H9 (cell line): ENCODE data around the gene ACAD10. TPM values are rescaled to one million over a fixed set of nuclear protein-coding genes. Genes with fewer than 3 reads are reported as not detected.

ENCODE experiments used
- DNase-seq: peaks from one replicate; pipeline ENCODE4 v3.0.0-alpha.2; 2017
- H2AFZ ChIP-seq: one replicate; pipeline ENCODE4 v1.6.1; 2013; ENCODE audit warnings: mild to moderate bottlenecking, low read length, control low read depth, moderate library complexity
- H2AK5ac ChIP-seq: 2 replicates; pipeline ENCODE4 v1.6.1; 2013; ENCODE audit warnings: low read length, control low read depth, mixed read lengths; ENCODE audit not compliant: insufficient read length
- H2BK120ac ChIP-seq: one replicate; pipeline ENCODE4 v1.6.1; 2013; ENCODE audit warnings: low read depth, mild to moderate bottlenecking, low read length, control low read depth, inconsistent platforms; ENCODE audit not compliant: poor library complexity, severe bottlenecking
- H2BK12ac ChIP-seq: 2 replicates; pipeline ENCODE4 v1.6.1; 2013; ENCODE audit warnings: low read length, control low read depth, mixed read lengths, low read depth; ENCODE audit not compliant: insufficient read length
- H2BK15ac ChIP-seq: 2 replicates; pipeline ENCODE4 v1.6.1; 2013; ENCODE audit warnings: low read depth, low read length, control low read depth
- H2BK20ac ChIP-seq: one replicate; pipeline ENCODE4 v1.6.1; 2013; ENCODE audit warnings: low read depth, mild to moderate bottlenecking, low read length, control low read depth, inconsistent platforms; ENCODE audit not compliant: poor library complexity, severe bottlenecking
- H2BK5ac ChIP-seq: 2 replicates; pipeline ENCODE4 v1.6.1; 2013; ENCODE audit warnings: low read length, control low read depth, mixed read lengths; ENCODE audit not compliant: insufficient read length
- H3K14ac ChIP-seq: 2 replicates; pipeline ENCODE4 v1.6.1; 2013; ENCODE audit warnings: low read length, control low read depth; ENCODE audit not compliant: insufficient read depth
- H3K18ac ChIP-seq: 2 replicates; pipeline ENCODE4 v1.6.1; 2013; ENCODE audit warnings: low read depth, mild to moderate bottlenecking, mixed read lengths, low read length, control low read depth; ENCODE audit not compliant: insufficient read length
- H3K23ac ChIP-seq: 2 replicates; pipeline ENCODE4 v1.6.1; 2013; ENCODE audit warnings: low read length, control low read depth, mixed read lengths, low read depth; ENCODE audit not compliant: insufficient read length
- H3K23me2 ChIP-seq: 2 replicates; pipeline ENCODE4 v1.6.1; 2013; ENCODE audit warnings: low read depth, mild to moderate bottlenecking, mixed read lengths, low read length, control low read depth; ENCODE audit not compliant: insufficient read length, poor library complexity, severe bottlenecking
- H3K27ac ChIP-seq: 2 replicates; pipeline ENCODE4 v1.5.1; 2013; ENCODE audit warnings: low read length, control low read depth, mixed read lengths, low read depth; ENCODE audit not compliant: insufficient read length
- H3K27me3 ChIP-seq: 2 replicates; pipeline ENCODE4 v1.6.1; 2013; ENCODE audit warnings: low read length, control low read depth, inconsistent platforms; ENCODE audit not compliant: insufficient read depth
- H3K4ac ChIP-seq: 2 replicates; pipeline ENCODE4 v1.6.1; 2013; ENCODE audit warnings: low read depth, mild to moderate bottlenecking, control low read depth, inconsistent platforms, low read length, moderate library complexity
- H3K4me1 ChIP-seq: 2 replicates; pipeline ENCODE4 v1.6.1; 2013; ENCODE audit warnings: low read length, control low read depth, inconsistent platforms; ENCODE audit not compliant: insufficient read depth
- H3K4me2 ChIP-seq: 2 replicates; pipeline ENCODE4 v1.6.1; 2013; ENCODE audit warnings: low read length, control low read depth, mixed read lengths; ENCODE audit not compliant: insufficient read length, insufficient read depth
- H3K56ac ChIP-seq: 2 replicates; pipeline ENCODE4 v1.6.1; 2013; ENCODE audit warnings: low read depth, mild to moderate bottlenecking, mixed read lengths, low read length, control low read depth; ENCODE audit not compliant: insufficient read length
- H3K79me1 ChIP-seq: 2 replicates; pipeline ENCODE4 v1.6.1; 2013; ENCODE audit warnings: low read depth, mild to moderate bottlenecking, moderate library complexity, low read length, control low read depth, inconsistent platforms; ENCODE audit not compliant: insufficient read depth, poor library complexity, severe bottlenecking
- H3K79me2 ChIP-seq: 2 replicates; pipeline ENCODE4 v1.6.1; 2013; ENCODE audit warnings: low read length, control low read depth, inconsistent platforms; ENCODE audit not compliant: insufficient read depth
- H3K9ac ChIP-seq: 2 replicates; pipeline ENCODE4 v1.6.1; 2013; ENCODE audit warnings: low read length, control low read depth, mixed read lengths; ENCODE audit not compliant: insufficient read length; ENCODE audit errors: extremely low read depth
- H3K9me3 ChIP-seq: one replicate; pipeline ENCODE4 v1.6.1; 2013; ENCODE audit warnings: low read depth, low read length, inconsistent platforms; ENCODE audit not compliant: control insufficient read depth
- H3T11ph ChIP-seq: one replicate; pipeline ENCODE4 v1.6.1; 2013; ENCODE audit warnings: mild to moderate bottlenecking, low read length, control low read depth, inconsistent platforms
- H4K20me1 ChIP-seq: one replicate; pipeline ENCODE4 v1.6.1; 2013; ENCODE audit not compliant: control insufficient read depth, insufficient read length, insufficient read depth
- H4K5ac ChIP-seq: 2 replicates; pipeline ENCODE4 v1.6.1; 2013; ENCODE audit warnings: low read depth, mild to moderate bottlenecking, mixed read lengths, low read length, control low read depth; ENCODE audit not compliant: insufficient read length
- H4K8ac ChIP-seq: replicated peaks from 2 replicates; pipeline ENCODE4 v1.6.1; 2013; ENCODE audit warnings: low read length, control low read depth, mixed read lengths, low read depth; ENCODE audit not compliant: insufficient read length
- H4K91ac ChIP-seq: 2 replicates; pipeline ENCODE4 v1.6.1; 2013; ENCODE audit warnings: low read depth, mild to moderate bottlenecking, moderate library complexity, mixed read lengths, low read length, control low read depth; ENCODE audit not compliant: insufficient read length
- H3K27ac Mint-ChIP-seq, 3 experiments: 2 replicates in 2 of 3; 3 replicates in 1 of 3; pipeline ENCODE4 v1.8.0; 2020 to 2021; ENCODE audit warnings: mixed read lengths in 3 of 3, mild to moderate bottlenecking in 1 of 3, moderate library complexity in 1 of 3
- H3K27me3 Mint-ChIP-seq: 2 replicates; pipeline ENCODE4 v1.8.0; 2021; ENCODE audit warnings: low read depth, mild to moderate bottlenecking, moderate library complexity, mixed read lengths
- H3K36me3 Mint-ChIP-seq, 3 experiments: 2 replicates in 2 of 3; 3 replicates in 1 of 3; pipeline ENCODE4 v1.8.0; 2020 to 2021; ENCODE audit warnings: low read depth in 3 of 3, mixed read lengths in 3 of 3; ENCODE audit not compliant: insufficient read depth in 1 of 3
- H3K4me1 Mint-ChIP-seq, 2 experiments: 2 replicates each; pipeline ENCODE4 v1.8.0; 2020; ENCODE audit warnings: mixed read lengths in 2 of 2
- H3K4me3 Mint-ChIP-seq, 2 experiments: 2 replicates in 1 of 2; 3 replicates in 1 of 2; pipeline ENCODE4 v1.8.0; 2020 to 2021; ENCODE audit warnings: mild to moderate bottlenecking in 2 of 2, mixed read lengths in 2 of 2, moderate library complexity in 1 of 2
- H3K9me3 Mint-ChIP-seq, 2 experiments: 2 replicates in 1 of 2; 3 replicates in 1 of 2; pipeline ENCODE4 v1.8.0; 2020; ENCODE audit warnings: mild to moderate bottlenecking in 2 of 2, mixed read lengths in 2 of 2, moderate library complexity in 1 of 2
- CTCF ChIP-seq: fragments of 200-600 bp; sonication (generic); conservative IDR thresholded peaks from 3 replicates; pipeline ENCODE4 v1.8.0; 2021; ENCODE audit warnings: antibody characterized with exemption, mild to moderate bottlenecking
- WGBS: extraction: QIAGEN DNeasy Blood & Tissue Kit; methylation state at CpG from one replicate; pipeline ENCODE4 v1.1.7; 2013; ENCODE audit warnings: missing lambda C conversion rate, low lambda C conversion rate, mixed read lengths; ENCODE audit not compliant: insufficient read length; ENCODE audit errors: extremely low coverage; 5-methylcytosine and 5-hydroxymethylcytosine counted together
- total RNA-seq: library from RNA; stranded (reverse); gene quantifications from 2 replicates; pipeline ENCODE4 v1.2.1, GENCODE V29; 2021

The ACAD10 gene
- total RNA-seq, 1 experiment from 2014 or later = 25.7 TPM

GRCh38 chr12:111687255-111687654, 1.4 kb downstream of the ACAD10 start:
- Histone ChIP-seq H4K8ac (no peak overlapping the region), H2BK15ac (no peak overlapping the region), H4K91ac (no peak overlapping the region), H4K20me1 (no peaks in the 10 kb centered on the region), H2BK5ac (no peak overlapping the region), H2BK120ac (no peak overlapping the region), H2BK20ac (no peak overlapping the region), H3K79me1 (no peaks in the 10 kb centered on the region), H3K56ac (no peak overlapping the region), H3K14ac (no peak overlapping the region), H3K9me3 (no peaks in the 10 kb centered on the region), H3K4me1 (no peaks in the 10 kb centered on the region), H3K27ac (no peak overlapping the region), H3K23ac (no peak overlapping the region), H3K27me3 (no peaks in the 10 kb centered on the region), H2BK12ac (no peak overlapping the region), H3K79me2 (peaks cover 12% of the 10 kb centered on the region), H3K4ac (no peak overlapping the region), H4K5ac (no peak overlapping the region), H3K18ac (no peak overlapping the region), H3T11ph (no peak overlapping the region), H3K23me2 (no peaks in the 10 kb centered on the region), H3K9ac (no peak overlapping the region), H2AFZ (no peak overlapping the region), H2AK5ac (no peak overlapping the region), H3K4me2 (peak overlapping the region; percentile 91)
- WGBS = no CpG with 5 or more reads among the region's 2 CpGs
- DNase-seq = no peak
- H3K27ac Mint-ChIP-seq = peak overlapping the region in 1 of 3 experiments; percentile 74; a peak in 1 of 7 replicates
- peaks cover 3 to 20% (median 13%) of the 10 kb centered on the region in 3 experiments; a peak in 6 of 7 replicates for H3K36me3 Mint-ChIP-seq
- H3K9me3 Mint-ChIP-seq = no peaks in the 10 kb centered on the region
- H3K4me3 Mint-ChIP-seq = peak overlapping the region; percentile 94 to 98
- H3K27me3 Mint-ChIP-seq = no peaks in the 10 kb centered on the region
- TF ChIP-seq CTCF = no peak; the same call in 2 of the 3 replicates
- H3K4me1 Mint-ChIP-seq = peaks cover 9 to 22% of the 10 kb centered on the region in 2 experiments
